ENCODE results near the gene SKIL. TPM values are rescaled to one million over a fixed set of nuclear protein-coding genes. Genes with fewer than 3 reads are reported as not detected.
"Not testable (repeated sequence)": the region's sequence is repeated elsewhere in the genome, so short reads cannot be mapped to it uniquely, and the experiment has no call there.

Gene SKIL
- total RNA-seq, 1 donor from 2014 or later: 35.7 TPM

DNA sequence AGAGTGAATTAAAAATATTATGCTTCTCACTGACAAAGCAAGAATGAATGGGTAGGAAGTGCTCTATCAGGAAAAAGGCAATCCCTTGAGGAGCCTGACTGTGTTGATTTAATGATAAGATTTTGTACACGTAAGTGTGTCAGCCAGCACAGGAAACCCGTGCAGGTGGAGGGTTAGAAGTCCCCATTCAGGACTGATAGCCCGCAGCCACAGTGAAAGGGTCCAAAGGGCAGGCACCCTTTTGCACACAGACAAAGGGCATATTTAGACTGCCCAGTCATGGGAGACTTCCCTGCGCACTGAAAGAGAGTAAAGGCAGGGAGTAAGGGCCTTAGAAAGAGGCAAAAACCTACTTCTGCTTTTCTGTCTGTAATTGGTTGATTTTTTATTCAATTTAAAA, 26.4 kb upstream of the SKIL start:
- Mint-ChIP-seq H3K36me3 (no peaks in the 10 kb centered on the region), H3K27ac (peak overlapping the region; percentile 34), H3K27me3 (no peaks in the 10 kb centered on the region), H3K9me3 (peaks cover 5% of the 10 kb centered on the region), H3K4me1 (ENCODE audit: unreplicated experiment) (no peaks in the 10 kb centered on the region), H3K4me3 (no peak overlapping the region)
- DNase-seq (ENCODE audit: extremely low spot score, unreplicated experiment): no peak
- TF ChIP-seq, protein P1, sequence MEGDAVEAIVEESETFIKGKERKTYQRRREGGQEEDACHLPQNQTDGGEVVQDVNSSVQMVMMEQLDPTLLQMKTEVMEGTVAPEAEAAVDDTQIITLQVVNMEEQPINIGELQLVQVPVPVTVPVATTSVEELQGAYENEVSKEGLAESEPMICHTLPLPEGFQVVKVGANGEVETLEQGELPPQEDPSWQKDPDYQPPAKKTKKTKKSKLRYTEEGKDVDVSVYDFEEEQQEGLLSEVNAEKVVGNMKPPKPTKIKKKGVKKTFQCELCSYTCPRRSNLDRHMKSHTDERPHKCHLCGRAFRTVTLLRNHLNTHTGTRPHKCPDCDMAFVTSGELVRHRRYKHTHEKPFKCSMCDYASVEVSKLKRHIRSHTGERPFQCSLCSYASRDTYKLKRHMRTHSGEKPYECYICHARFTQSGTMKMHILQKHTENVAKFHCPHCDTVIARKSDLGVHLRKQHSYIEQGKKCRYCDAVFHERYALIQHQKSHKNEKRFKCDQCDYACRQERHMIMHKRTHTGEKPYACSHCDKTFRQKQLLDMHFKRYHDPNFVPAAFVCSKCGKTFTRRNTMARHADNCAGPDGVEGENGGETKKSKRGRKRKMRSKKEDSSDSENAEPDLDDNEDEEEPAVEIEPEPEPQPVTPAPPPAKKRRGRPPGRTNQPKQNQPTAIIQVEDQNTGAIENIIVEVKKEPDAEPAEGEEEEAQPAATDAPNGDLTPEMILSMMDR (conservative IDR thresholded peaks at IDR 0.05): no peak

DNA sequence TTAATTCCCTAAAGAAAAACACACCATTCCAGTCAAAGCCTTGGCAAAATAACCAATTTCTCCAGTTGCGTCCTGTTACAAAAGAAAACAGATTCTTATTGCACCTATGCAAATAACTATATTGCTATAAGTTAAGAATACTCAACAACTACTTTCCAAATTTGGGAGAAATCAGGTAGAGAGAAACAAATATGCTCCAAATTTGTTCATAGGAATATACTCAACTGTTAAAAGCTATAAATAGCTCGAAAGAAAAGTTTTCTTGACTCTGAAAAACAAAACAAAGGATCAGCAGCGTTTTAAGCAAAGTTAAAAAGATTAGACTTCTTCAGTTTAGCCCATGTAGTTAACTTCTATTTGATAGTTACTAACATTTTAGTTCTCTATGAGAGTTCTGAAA, 20.1 kb upstream of the SKIL start:
- H3K9me3 Mint-ChIP-seq: no peaks in the 10 kb centered on the region
- H3K4me1 Mint-ChIP-seq (ENCODE audit: unreplicated experiment): no peaks in the 10 kb centered on the region
- H3K27ac Mint-ChIP-seq: no peak overlapping the region

DNA sequence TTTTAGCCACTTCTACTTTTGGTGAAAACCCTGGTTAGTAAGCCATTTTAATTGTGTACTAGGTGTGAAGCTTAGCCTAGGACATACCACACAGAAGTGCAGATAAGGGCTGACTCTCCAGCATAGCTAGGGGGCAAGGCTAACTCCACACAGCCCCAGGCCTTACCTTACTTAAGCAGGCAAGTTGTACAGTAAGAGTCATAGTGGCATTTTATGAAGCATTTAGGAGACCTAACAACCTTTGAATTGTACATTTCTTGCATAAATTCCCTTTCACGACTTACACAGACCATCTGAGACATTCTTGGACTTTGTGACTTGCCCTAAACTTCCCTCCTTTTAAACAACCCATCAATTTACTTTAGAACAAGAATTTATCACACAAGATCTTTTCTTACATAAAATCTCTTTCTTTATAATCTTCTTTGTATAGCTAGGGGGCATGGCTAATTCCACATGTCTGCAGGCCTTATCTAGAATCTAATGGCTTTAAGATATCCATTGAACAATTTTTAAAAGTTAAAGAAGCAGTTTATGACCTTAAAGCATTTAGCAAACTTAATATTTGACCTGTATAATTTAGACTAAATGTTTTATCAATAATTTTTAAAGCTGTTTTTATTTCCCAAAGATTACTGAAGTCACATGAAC, 18.7 kb upstream of the SKIL start:
- no peak for DNase-seq (ENCODE audit: extremely low spot score, unreplicated experiment)
- Mint-ChIP-seq H3K4me3 (no peak overlapping the region), H3K27me3 (no peaks in the 10 kb centered on the region), H3K27ac (no peak overlapping the region), H3K9me3 (no peaks in the 10 kb centered on the region), H3K36me3 (no peaks in the 10 kb centered on the region), H3K4me1 (ENCODE audit: unreplicated experiment) (no peaks in the 10 kb centered on the region)
- TF ChIP-seq, protein P1 (conservative IDR thresholded peaks at IDR 0.05): no peak

More for the DNA sequence above, 20.1 kb upstream of the SKIL start:
- Mint-ChIP-seq H3K36me3 (no peaks in the 10 kb centered on the region), H3K4me3 (no peak overlapping the region), H3K27me3 (no peaks in the 10 kb centered on the region)
- no peak for DNase-seq (ENCODE audit: extremely low spot score, unreplicated experiment)
- TF ChIP-seq, protein P1 (conservative IDR thresholded peaks at IDR 0.05): no peak

DNA sequence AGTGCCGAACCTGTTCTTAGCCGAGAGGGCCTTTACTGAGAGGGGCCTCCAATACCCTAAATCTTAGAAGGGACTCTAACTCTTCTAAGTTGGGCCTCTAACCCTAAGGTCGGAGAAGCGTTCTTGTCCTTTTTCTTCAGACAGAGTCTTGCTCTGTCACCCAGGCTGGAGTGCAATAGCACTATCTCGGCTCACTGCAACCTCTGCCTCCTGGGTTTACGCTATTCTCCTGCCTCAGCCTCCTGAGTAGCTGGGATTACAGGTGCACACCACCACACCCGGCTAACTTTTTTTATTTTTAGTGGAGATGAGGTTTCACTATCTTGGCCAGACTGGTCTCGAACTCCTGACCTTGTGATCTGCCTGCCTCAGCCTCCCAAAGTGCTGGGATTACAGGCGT, 15.2 kb upstream of the SKIL start:
- H3K9me3 Mint-ChIP-seq; H3K4me1 Mint-ChIP-seq (ENCODE audit: unreplicated experiment); H3K36me3 Mint-ChIP-seq; DNase-seq (ENCODE audit: extremely low spot score, unreplicated experiment); H3K4me3 Mint-ChIP-seq; H3K27ac Mint-ChIP-seq; H3K27me3 Mint-ChIP-seq: not testable (repeated sequence)

DNA sequence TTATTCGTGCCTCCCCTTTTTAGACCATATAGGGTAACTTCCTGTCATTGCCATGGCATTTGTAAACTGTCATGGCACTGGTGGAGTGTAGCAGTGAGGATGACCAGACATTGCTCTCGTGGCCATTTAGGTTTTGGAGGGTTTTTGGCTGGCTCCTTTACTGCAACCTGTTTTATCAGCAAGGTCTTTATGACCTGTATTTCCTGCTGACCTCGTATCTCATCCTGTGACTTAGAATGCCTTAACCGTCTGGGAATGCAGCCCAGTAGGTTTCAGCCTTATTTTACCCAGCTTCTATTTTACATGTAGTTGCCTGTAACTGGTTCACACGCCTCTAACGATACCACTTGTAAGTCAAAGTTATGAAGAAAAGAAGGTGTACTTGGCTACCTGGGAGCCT, 13.7 kb upstream of the SKIL start:
- not testable (repeated sequence) for H3K9me3 Mint-ChIP-seq; H3K36me3 Mint-ChIP-seq; DNase-seq (ENCODE audit: extremely low spot score, unreplicated experiment); H3K27me3 Mint-ChIP-seq; H3K4me1 Mint-ChIP-seq (ENCODE audit: unreplicated experiment); H3K4me3 Mint-ChIP-seq
- peak overlapping the region; percentile 79 for H3K27ac Mint-ChIP-seq

DNA sequence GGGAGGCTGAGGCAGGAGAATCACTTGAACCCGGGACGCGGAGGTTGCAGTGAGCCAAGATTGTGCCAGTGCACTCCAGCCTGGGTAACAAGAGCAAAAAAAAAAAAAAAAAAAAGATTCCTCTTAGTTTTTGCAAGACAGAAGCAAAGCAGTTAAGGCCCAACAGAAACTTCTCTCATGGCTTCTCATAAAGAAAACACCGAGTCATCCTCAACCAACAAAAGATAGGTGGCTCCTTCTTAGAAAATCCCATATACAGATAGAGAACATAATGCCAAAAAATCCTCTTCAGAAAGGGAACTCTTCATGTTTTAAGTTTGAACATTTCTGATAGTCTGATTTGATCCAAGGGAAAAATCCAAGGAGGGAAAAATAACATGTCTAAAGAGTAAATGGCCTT, 12.5 kb upstream of the SKIL start:
- Mint-ChIP-seq H3K36me3 (no peaks in the 10 kb centered on the region), H3K9me3 (no peaks in the 10 kb centered on the region), H3K4me1 (ENCODE audit: unreplicated experiment) (peaks cover 4% of the 10 kb centered on the region), H3K27me3 (no peaks in the 10 kb centered on the region), H3K4me3 (no peak overlapping the region), H3K27ac (peak overlapping the region; percentile 61)
- DNase-seq (ENCODE audit: extremely low spot score, unreplicated experiment): no peak
- TF ChIP-seq, protein P1 (conservative IDR thresholded peaks at IDR 0.05): no peak

Measured in type B pancreatic cell (in vitro differentiated cells).